Uterus (tissue), 2 donors: ENCODE results near the gene SMCO3.

Experiments
- CTCF ChIP-seq, 4 experiments: fragments of 200-600 bp in 2 of 4; fragments of 450-650 bp in 2 of 4; sonication (generic) in 2 of 4; IDR thresholded peaks; one replicate each; pipeline ENCODE4 v1.5.1; 2016 to 2019; ENCODE audit warnings: antibody characterized with exemption in 4 of 4, mild to moderate bottlenecking in 2 of 4, moderate library complexity in 1 of 4
- POLR2A ChIP-seq, 2 donors: fragments of 450-650 bp; IDR thresholded peaks; one replicate each; pipeline ENCODE4 v1.6.1; 2016; ENCODE audit warnings: antibody characterized with exemption in 2 of 2, mild to moderate bottlenecking in 1 of 2, moderate library complexity in 1 of 2

- TF ChIP-seq CTCF (IDR thresholded peaks at IDR 0.05) (no peak), POLR2A (IDR thresholded peaks at IDR 0.05) (no peak)
These were observed 29.5 kb downstream of the SMCO3 start for GRCh38 chr12:14784471-14784870.
